T-cell (primary cell): Measurements from ENCODE around the gene HDAC8. TPM values are rescaled to one million over a fixed set of nuclear protein-coding genes. Genes with fewer than 3 reads are reported as not detected.

ENCODE experiments used
- total RNA-seq, 35 experiments: library from RNA in 6 of 35; stranded (reverse) in 6 of 35; fragments of 120-200 nt in 1 of 35; gene quantifications; one replicate each; pipeline versions ENCODE4 v1.2.1 to v1.2.4 and lab custom pipeline; 2013 to 2026

Gene HDAC8
- total RNA-seq, 5 donors from 2014 or later (not counting 1 experiment from before 2014, with no cell fraction given): 15.7 to 19.1 (median 16.9) TPM

Other genes with a start within 250 kb of the HDAC8 start
- under 1 TPM; 0.30 to 0.67 (median 0.44) TPM for gene PHKA1, start 141.5 kb upstream of the HDAC8 start, total RNA-seq
- 1 to 10 TPM in 2 of 5 donors, under 1 TPM in 3; 0.56 to 2.6 (median 0.98) TPM for gene DMRTC1B, start 204.0 kb upstream of the HDAC8 start, total RNA-seq
- not detected for gene FAM236B, start 209.8 kb upstream of the HDAC8 start, total RNA-seq
- gene FAM236D, start 235.4 kb upstream of the HDAC8 start, total RNA-seq: not detected